ENCODE results near the gene OR10A2.
"Not testable (repeated sequence)": the region's sequence is repeated elsewhere in the genome, so short reads cannot be mapped to it uniquely, and the experiment has no call there.

The OR10A2 gene

GRCh38 chr11:6888830-6889229, 26.0 kb downstream of the OR10A2 start:
- DNase-seq (ENCODE audit: low read depth), result no peak

GRCh38 chr11:6889835-6890234, 27.0 kb downstream of the OR10A2 start:
- no peak for DNase-seq (ENCODE audit: low read depth)

GRCh38 chr11:6892400-6892799, 29.5 kb downstream of the OR10A2 start, which contains the start of gene OR2D2:
TSS of gene OR2D2 (minus strand) at chr11:6892500. CDS start at chr11:6892500, 0 bp downstream.
- DNase-seq (ENCODE audit: low read depth), result no peak

GRCh38 chr11:6894097-6894496, 31.2 kb downstream of the OR10A2 start:
- no peak for DNase-seq (ENCODE audit: low read depth)

- DNase-seq (ENCODE audit: low read depth), result no peak
Observed at GRCh38 chr11:6895010-6895409, 32.2 kb downstream of the OR10A2 start.

GRCh38 chr11:6898911-6899310, 36.1 kb downstream of the OR10A2 start:
- no peak for DNase-seq (ENCODE audit: low read depth)

- no peak for DNase-seq (ENCODE audit: low read depth)
Observed at GRCh38 chr11:6900327-6900999, 37.6 kb downstream of the OR10A2 start.

- DNase-seq (ENCODE audit: low read depth), result not testable (repeated sequence)
Observed at GRCh38 chr11:6904804-6905203, 41.9 kb downstream of the OR10A2 start.

- DNase-seq (ENCODE audit: low read depth), result no peak
Observed at GRCh38 chr11:6911378-6911777, 48.5 kb downstream of the OR10A2 start.

GRCh38 chr11:6911948-6912347, 49.1 kb downstream of the OR10A2 start:
- DNase-seq (ENCODE audit: low read depth), result no peak

GRCh38 chr11:6919698-6920097, 56.8 kb downstream of the OR10A2 start:
- DNase-seq (ENCODE audit: low read depth), result no peak

GRCh38 chr11:6920702-6921101, 57.8 kb downstream of the OR10A2 start, which contains the start of gene OR2D3:
TSS of gene OR2D3 (plus strand) at chr11:6921002. CDS start at chr11:6921002, 0 bp downstream.
- DNase-seq (ENCODE audit: low read depth), result no peak
